Activated T-cell treated with anti-CD3 and anti-CD28 coated beads, Interleukin-2, amount 50 U/mL, for 72 hours (primary cell): Measurements from ENCODE around the gene VARS2. TPM values are rescaled to one million over a fixed set of nuclear protein-coding genes. Genes with fewer than 3 reads are reported as not detected.

ENCODE experiments used
- ATAC-seq, 2 donors: fragments of 150-1000 bp; cut with Tn5 transposase; replicated peaks in 1 of 2; 2 replicates each; pipeline ENCODE4 v1.10.0; 2021; ENCODE audit warnings: moderate library complexity in 2 of 2, mild to moderate bottlenecking in 1 of 2
- DNase-seq, 2 donors: peaks; one replicate each; pipeline ENCODE4 v3.0.0; 2021 to 2022; ENCODE audit warnings: mixed read lengths in 1 of 2
- H3K27ac Mint-ChIP-seq: one replicate; pipeline ENCODE4 v1.8.0; 2022; ENCODE audit warnings: mild to moderate bottlenecking, moderate library complexity, mixed read lengths
- H3K27me3 Mint-ChIP-seq: one replicate; pipeline ENCODE4 v1.8.0; 2022; ENCODE audit warnings: low read depth, mixed read lengths
- H3K36me3 Mint-ChIP-seq, 2 donors: one replicate each; pipeline ENCODE4 v1.8.0; 2022; ENCODE audit warnings: mixed read lengths in 2 of 2, mild to moderate bottlenecking in 1 of 2; ENCODE audit not compliant: insufficient read depth in 2 of 2
- H3K4me1 Mint-ChIP-seq: one replicate; pipeline ENCODE4 v1.8.0; 2022; ENCODE audit warnings: low read depth, mixed read lengths
- H3K4me3 Mint-ChIP-seq, 2 donors: one replicate each; pipeline ENCODE4 v1.8.0; 2022; ENCODE audit warnings: mild to moderate bottlenecking in 2 of 2, mixed read lengths in 2 of 2, moderate library complexity in 2 of 2
- H3K9me3 Mint-ChIP-seq, 2 donors: one replicate each; pipeline ENCODE4 v1.8.0; 2022; ENCODE audit warnings: mixed read lengths in 2 of 2
- total RNA-seq, 2 donors: library from RNA; stranded (reverse); gene quantifications; one replicate each; pipeline ENCODE4 v1.2.3, GENCODE V29; 2022

VARS2 gene
- total RNA-seq, 2 donors from 2014 or later: 47.3 to 54.9 TPM

DNA sequence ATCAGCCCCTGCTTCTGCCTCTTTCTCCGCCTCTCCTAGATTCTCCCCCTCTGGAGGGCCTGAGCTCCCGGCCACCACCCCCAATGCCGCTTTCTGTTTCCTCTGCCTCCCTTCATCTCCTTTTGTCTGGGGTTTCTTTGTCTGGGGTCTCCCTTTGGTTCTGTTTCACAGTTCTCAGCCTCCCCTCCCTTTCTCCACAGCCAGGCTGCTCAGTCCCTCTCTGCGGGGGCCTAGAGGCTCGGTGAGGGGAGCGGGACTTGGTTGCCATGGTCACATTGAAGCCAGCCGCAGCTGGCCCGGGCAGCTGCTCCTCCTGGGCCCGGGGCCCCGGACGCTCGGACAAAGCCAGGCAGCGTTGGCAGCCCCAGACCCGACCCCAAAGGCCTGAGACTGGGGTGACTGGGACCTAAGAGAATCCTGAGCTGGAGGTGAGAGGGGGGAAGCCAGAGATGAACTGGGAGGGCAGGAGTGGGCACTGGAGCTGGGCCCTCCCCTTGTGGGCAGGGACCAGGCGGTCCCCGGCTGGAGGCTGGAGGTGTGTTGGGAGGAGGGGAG is 33.3 kb upstream of the VARS2 start:
- no peak for DNase-seq
- Mint-ChIP-seq H3K36me3 (no peaks in the 10 kb centered on the region), H3K27me3 (no peaks in the 10 kb centered on the region), H3K4me3 (no peak overlapping the region), H3K27ac (no peak overlapping the region), H3K9me3 (no peaks in the 10 kb centered on the region), H3K4me1 (peaks cover 47% of the 10 kb centered on the region)
- ATAC-seq: no peak

DNA sequence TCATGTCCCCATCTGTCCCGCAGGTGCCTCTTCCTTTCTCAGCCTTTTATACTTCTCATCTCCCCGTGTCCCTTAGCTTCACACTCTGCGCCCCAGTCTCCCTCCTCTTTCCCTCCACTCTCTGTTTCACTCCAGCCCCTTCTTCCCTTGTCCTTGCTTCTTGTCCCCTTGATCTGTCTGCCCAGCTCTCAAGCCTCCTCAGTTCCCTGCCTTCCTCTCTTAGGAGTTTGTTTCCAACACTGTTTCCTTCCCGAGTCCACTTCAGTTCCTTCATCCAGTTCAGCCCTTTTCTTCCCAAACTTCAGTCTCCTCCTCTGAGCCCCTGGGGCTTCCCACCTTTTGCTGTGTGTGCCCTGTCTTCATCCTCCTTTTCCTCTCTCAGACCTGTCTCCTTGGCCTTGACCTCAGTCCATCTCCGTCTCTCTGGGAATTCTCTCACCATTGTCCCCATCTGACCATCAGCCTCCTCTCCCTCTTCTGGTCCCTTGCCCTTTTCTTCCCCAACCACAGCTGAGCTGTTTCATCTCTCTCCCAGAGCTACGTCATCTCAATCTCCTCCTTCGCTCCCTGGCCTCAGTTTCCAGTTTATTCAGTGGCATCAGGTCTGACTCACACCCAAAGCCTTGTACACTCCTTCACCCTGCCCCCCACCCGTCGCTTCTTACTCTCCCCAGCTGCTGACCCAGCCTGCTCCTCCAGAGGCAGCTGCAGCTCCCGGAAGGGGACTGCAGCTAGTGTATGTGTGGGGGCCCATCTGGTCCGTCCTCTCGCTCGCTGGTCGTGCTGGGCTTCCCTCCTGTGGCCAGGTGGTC is 32.4 kb upstream of the VARS2 start:
- no peak overlapping the region for H3K4me3 Mint-ChIP-seq
- no peaks in the 10 kb centered on the region for H3K27me3 Mint-ChIP-seq
- peaks cover 50% of the 10 kb centered on the region for H3K4me1 Mint-ChIP-seq
- ATAC-seq (no peak), DNase-seq (no peak)
- H3K27ac Mint-ChIP-seq: no peak overlapping the region
- no peaks in the 10 kb centered on the region for H3K36me3 Mint-ChIP-seq
- no peaks in the 10 kb centered on the region for H3K9me3 Mint-ChIP-seq

DNA sequence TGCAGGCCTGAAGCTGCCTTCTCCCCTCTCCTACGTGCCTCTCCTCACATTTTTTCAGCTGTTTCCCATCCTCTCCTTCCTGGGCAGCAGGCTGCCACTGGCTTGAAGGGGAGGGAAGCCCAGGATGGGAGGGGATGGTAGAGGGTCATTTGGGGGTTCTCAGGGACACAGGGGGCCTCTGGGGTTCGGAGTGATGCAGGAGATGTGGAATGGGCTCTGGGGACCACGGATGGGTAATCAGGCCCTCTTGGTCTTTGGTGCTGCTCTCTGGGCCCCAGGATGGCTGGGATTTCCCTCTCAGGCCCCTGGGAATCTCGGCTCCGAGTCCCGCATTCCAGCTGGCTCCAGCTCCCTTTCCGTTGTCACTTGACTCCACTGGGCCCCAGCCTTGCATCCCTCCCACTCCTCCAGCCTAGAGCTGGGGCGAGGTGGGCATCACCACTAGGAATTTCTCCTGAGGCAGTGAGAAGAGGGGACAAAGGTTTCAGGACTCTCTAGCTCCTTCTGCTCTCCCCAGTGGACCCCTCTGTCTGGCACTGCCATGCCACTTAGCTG is 31.8 kb upstream of the VARS2 start:
- Mint-ChIP-seq H3K4me1 (peaks cover 47% of the 10 kb centered on the region), H3K27me3 (no peaks in the 10 kb centered on the region), H3K36me3 (no peaks in the 10 kb centered on the region), H3K27ac (no peak overlapping the region), H3K9me3 (no peaks in the 10 kb centered on the region), H3K4me3 (no peak overlapping the region)
- no peak for ATAC-seq
- DNase-seq: no peak

DNA sequence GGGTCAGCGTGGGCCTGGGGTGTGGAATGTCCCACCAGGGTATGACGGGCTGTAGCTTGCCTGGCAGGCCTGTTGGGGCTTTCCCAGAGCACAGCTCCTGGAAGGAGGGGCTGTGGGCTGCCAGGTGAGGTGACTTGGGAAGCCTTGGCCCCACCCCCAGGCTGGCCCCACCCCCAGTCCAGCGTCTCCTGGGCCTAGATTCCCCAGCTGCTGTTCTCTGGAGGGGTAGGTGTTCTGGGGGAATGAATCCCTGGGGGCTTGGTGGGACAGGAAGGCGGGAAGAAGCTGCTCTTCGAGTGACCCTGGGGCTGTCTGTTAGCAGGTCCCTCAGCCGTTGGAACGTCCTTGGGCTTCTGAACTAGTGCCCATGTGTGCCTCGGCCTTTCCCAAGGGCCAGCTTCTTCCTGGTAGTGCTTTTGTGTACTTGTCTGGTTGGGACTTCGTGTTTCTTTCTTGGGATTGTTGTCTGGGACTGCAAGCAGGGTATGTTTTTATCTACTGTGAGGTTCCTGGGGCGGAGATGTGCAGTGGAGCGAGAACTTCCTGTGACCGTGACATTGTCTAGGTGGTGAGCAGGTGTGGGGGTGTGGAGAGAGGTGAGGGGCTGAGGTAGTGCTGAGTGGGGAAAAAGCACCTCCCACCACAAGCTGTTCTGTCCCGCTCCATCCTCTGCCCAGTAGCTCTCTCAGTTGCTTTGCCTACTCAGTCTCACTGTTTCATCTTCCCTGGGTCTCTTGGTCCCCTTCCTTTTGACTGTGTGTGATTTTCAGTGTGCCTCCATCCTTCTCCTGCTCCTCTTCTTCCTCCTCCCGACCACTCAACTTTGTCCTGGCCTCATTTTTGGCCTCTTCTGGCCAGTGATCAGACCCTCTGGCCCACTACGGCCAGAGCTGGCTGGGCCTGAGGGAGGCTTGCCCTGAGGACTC is 31.0 kb upstream of the VARS2 start:
- no peaks in the 10 kb centered on the region for H3K27me3 Mint-ChIP-seq
- ATAC-seq: no peak
- no peaks in the 10 kb centered on the region for H3K9me3 Mint-ChIP-seq
- peaks cover 48% of the 10 kb centered on the region for H3K4me1 Mint-ChIP-seq
- DNase-seq: no peak
- H3K36me3 Mint-ChIP-seq: no peaks in the 10 kb centered on the region
- no peak overlapping the region for H3K27ac Mint-ChIP-seq
- H3K4me3 Mint-ChIP-seq: peak overlapping the region; percentile 62 to 79

DNA sequence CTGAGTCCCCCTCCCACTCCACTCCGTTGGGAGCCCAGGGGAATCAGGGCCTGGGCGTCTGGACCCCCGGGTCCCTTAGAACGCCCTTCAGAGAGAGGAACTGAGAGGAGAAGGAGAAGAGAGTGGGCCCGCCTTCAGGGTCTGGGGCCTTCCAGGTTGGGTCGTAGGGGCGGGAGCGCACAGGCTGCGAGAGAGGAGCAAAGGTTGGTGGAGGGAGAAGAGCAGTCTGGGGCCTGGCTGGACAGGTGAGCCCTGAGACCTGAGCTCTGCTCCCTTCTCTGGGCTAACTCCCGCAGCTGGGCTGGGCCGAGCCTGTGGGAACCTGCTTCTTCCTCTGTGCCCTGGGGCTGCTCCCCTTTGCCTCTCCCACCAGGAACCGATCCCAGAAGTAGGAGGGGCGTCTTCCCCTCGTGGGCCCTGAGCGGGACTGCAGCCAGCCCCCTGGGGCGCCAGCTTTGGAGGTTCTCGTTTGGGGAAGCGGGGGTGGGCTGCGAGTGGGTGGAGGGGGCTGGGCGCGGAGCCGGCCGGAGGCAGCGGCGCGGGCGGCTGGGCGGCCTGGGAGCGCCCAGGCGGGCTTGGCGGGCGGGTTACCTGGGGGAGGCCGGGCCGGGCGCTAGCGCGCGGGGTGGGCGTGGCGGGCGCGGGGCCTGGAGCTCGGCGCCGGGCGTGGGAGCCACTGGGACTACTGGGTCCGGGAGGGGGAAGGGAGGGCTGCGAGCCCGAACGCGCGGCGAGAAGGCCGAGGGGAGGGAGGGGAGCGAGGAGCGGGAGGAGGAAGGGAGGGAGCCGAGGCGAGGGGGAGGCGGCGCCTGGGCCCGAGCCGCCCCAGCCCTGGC is 30.1 kb upstream of the VARS2 start, which contains the start of gene DDR1:
DDR1 (plus strand) TSS at position 835 of the 836 bp plus-strand sequence. CDS start 4,211 bp downstream, outside the sequence.
- H3K27me3 Mint-ChIP-seq: no peaks in the 10 kb centered on the region
- peak; percentile 66 to 69 for ATAC-seq
- DNase-seq: peak; percentile 52 to 54
- no peaks in the 10 kb centered on the region for H3K36me3 Mint-ChIP-seq
- peaks cover 47% of the 10 kb centered on the region for H3K4me1 Mint-ChIP-seq
- peak within 1 kb of the TSS; percentile 67 to 84 for H3K4me3 Mint-ChIP-seq
- no peak within 1 kb of the TSS for H3K27ac Mint-ChIP-seq
- no peaks in the 10 kb centered on the region for H3K9me3 Mint-ChIP-seq

DNA sequence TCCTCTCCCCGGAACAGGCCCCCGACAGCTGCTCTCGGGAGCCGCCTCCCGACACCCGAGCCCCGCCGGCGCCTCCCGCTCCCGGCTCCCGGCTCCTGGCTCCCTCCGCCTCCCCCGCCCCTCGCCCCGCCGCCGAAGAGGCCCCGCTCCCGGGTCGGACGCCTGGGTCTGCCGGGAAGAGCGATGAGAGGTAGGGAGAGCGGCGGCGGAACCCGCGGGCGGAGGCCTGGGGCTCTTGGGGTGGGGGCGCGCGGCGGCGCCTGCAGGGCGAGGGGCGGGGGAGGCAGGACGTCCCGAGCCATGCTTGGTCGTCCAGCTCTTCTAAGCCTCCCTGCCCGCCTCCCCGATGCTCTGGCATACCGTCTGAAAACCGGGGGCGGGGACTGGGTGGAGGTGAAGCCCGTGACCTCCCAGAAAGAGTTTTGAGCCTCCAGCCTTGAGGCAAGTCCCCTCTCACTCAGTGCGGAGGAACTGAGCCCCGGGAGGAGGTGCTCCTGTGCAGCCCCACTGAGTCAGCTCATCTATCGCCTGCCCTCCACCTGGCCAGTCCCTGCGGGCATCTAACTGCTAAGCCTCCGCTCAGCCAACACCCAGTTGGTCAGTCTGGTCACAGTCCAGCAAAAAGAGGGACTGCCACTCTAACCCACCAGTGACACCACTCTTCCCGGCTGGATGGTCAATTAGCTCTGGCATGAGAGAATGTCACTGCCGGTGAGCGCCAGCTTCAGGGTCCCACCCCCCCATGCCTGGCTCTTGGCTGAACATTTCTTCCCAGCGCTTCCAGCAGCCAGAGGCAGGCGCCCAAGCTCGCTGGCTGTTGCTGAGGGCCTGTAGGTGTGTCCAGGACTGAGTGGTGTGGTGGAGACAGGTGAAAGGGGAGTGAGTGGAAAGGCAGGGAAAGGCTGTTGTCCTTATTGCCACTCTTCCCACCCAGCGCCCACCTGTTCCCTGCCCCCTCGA is 29.2 kb upstream of the VARS2 start:
- peak; percentile 64 to 66 for DNase-seq
- no peaks in the 10 kb centered on the region for H3K9me3 Mint-ChIP-seq
- peak overlapping the region; percentile 67 to 84 for H3K4me3 Mint-ChIP-seq
- no peaks in the 10 kb centered on the region for H3K27me3 Mint-ChIP-seq
- peak; percentile 65 to 68 for ATAC-seq
- H3K27ac Mint-ChIP-seq: no peak overlapping the region
- no peaks in the 10 kb centered on the region for H3K36me3 Mint-ChIP-seq
- peaks cover 47% of the 10 kb centered on the region for H3K4me1 Mint-ChIP-seq

DNA sequence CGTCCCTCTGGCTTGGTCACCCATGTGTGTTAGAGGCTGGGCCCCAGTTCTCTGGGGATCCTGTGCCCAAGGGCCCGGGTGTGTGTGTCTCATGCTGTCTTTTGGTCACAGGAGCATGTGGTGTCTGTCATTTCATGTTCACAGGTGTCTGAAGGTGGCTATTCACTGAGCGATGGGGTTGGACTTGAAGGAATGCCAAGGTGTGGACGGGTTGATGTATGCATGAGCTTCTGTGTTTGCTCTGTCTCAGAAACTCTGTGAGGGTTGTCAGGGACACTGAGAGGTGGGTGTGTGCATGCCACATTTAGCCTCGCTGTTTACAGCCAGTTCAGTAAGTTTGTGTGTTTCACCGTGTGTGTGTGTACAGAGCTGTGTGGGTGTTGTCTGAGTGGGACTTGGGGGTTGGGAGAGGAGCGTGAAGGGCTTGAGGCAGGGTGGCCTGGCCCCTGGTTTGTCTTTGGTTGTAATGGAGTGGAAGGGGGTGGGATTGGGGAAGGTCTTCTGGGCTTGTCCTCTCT is 28.5 kb upstream of the VARS2 start:
- Mint-ChIP-seq H3K4me1 (peaks cover 47% of the 10 kb centered on the region), H3K27ac (no peak overlapping the region), H3K4me3 (peak overlapping the region; percentile 67 to 84), H3K9me3 (no peaks in the 10 kb centered on the region), H3K27me3 (no peaks in the 10 kb centered on the region), H3K36me3 (no peaks in the 10 kb centered on the region)
- ATAC-seq (peak; percentile 4 to 14), DNase-seq (no peak)

DNA sequence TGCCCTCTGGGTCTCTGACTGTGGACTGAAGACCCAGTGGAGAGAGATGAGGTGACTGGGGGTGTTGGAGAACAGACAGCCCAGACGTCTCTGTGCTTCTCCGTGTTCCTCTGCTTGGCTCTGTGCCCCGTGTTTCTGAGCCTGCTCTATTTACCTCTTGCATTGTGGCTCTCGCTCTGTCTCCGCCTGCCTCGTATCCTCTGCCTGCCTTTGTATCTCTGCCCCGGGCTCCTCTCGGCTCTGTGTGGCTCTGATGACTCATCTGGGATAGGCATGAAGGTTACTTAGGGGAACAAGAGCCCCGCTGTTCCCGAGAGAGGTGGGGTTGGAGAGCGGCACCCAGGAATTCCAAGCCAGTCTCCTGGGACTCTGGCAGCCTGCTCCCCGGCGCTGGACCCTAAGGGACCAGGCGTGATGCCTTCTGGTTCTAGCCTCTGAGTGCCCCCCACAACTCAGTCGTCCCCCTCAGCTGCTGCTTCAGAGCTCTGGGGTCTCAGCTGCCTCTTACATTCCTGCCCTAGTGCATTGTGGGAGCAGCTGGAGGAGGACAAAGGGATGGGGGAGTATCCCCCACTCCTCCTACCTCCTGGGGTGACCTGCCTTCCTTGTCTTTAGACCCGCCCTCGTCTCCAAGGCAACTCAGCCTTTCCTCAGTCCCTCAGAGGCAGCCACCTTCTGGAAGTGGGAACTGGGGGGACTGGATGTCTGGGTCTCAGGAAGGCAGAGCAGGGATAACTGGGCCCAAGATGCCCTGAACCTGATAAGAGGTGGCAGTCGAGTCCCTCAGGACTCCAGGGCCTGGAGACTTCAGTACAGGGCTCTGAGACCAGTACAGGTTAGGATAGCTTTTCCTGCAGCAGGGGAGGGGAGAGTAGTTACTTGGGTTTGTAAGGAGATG is 27.8 kb upstream of the VARS2 start:
- Mint-ChIP-seq H3K27ac (peak overlapping the region; percentile 9), H3K27me3 (no peaks in the 10 kb centered on the region), H3K4me1 (peaks cover 47% of the 10 kb centered on the region), H3K36me3 (no peaks in the 10 kb centered on the region), H3K9me3 (no peaks in the 10 kb centered on the region), H3K4me3 (peak overlapping the region; percentile 67 to 84)
- DNase-seq (peak in 1 of 2 donors; percentile 26), ATAC-seq (peak; percentile 32 to 43)

DNA sequence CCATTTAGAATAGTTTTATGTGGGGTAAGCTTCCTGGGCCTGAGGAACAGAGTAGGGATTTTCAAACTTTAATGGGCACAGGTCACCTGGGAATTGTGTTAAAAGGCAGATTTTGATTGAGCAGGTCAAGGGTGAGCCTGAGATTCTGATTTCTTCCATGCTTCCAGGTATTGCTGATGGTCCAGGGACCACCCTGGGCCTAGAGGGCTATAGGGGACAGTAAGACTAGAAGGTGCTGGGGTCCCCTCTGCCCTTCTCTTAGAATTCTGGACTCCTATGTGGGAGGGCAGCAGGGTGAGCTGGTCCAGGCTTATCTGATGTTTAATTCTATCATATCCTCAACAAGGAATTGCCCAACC is 27.2 kb upstream of the VARS2 start:
- DNase-seq (no peak), ATAC-seq (no peak)
- no peak overlapping the region for H3K4me3 Mint-ChIP-seq
- H3K27ac Mint-ChIP-seq: no peak overlapping the region
- peaks cover 47% of the 10 kb centered on the region for H3K4me1 Mint-ChIP-seq
- no peaks in the 10 kb centered on the region for H3K27me3 Mint-ChIP-seq
- no peaks in the 10 kb centered on the region for H3K9me3 Mint-ChIP-seq
- H3K36me3 Mint-ChIP-seq: no peaks in the 10 kb centered on the region

DNA sequence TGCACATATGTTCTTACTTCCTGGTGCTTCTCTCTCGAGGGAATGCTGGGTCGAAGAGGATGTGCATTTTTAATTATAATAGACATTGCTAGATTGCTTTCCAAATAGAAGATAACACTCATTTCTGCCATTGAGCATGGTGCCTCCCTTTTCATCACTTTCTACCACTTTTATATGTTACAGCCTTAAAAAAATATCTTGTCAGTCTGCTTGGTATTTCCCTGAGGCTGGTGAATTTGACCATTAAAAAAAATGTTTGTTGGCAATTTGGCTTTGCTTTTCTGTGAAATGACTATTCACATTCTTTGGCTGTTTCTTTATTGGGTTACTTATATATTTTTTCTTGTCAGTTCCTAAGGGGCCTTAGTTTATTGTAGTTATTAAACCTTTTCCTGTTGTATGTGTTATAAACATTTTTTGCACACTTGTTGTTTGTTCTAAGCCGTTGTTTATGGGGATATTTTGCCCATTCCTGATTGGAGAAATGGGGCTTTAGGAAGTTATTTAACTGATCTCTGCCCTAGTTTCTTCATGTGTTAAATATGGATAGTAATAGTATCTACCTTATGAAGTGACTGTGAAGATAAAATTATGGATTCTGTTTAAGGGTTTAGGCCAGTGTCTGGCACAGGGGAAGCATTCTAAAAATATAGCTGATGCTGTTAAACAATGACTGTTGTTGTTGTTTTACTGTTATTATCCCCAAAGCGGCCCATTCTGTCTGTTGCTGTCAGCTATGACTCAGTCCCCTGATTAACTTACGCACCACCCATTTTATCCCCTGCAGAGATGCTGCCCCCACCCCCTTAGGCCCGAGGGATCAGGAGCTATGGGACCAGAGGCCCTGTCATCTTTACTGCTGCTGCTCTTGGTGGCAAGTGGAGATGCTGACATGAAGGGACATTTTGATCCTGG is 25.9 kb upstream of the VARS2 start:
- H3K9me3 Mint-ChIP-seq: no peaks in the 10 kb centered on the region
- no peaks in the 10 kb centered on the region for H3K36me3 Mint-ChIP-seq
- no peaks in the 10 kb centered on the region for H3K27me3 Mint-ChIP-seq
- ATAC-seq (no peak), DNase-seq (no peak)
- H3K4me3 Mint-ChIP-seq: no peak overlapping the region
- H3K27ac Mint-ChIP-seq: no peak overlapping the region
- peaks cover 43% of the 10 kb centered on the region for H3K4me1 Mint-ChIP-seq
